ENCODE results near the gene FHOD3.

FHOD3 gene

DNA sequence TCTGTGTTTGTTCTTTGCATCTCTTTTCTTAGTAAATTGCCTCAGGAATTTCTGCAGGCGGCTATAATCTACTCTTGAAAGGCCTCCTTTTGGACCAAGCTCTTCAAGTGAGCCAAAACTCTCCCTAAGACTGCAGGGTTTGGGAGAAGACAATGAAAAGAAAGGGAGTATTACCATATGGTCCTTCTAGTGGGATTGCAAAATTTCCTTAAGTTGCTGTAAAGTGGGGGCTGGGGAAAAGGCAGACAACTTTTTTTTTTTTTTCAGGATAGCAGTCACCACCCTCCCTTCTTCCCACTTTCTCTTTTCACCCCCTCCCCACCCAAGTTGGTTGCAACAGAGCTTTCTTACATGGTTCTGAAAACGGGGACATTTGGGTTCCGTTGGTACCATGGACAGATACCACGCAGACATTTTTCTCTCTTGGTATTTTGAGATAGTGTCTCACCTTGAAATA lies 183.7 kb downstream of the FHOD3 start:
- no peak for DNase-seq (ENCODE audit: low spot score)

DNA sequence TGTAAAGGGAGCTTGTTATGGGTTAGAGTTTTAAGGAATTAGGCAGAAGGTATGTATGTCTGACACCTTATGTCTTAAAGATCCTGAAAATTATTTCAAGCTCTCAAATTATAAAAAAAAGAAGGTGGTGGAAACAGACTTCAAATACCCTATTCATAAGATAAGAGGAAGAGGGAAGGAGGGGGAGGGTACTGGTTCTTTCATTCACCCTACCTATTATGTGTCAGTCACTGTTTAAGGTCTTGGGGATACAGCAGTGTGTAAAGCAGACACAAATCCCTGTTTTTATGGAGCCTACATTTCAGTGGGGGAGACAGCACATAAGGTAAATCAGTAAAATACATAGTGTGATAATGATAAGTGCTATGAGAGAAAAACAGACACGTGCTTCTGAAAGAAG lies 184.4 kb downstream of the FHOD3 start:
- DNase-seq (ENCODE audit: low spot score): no peak

DNA sequence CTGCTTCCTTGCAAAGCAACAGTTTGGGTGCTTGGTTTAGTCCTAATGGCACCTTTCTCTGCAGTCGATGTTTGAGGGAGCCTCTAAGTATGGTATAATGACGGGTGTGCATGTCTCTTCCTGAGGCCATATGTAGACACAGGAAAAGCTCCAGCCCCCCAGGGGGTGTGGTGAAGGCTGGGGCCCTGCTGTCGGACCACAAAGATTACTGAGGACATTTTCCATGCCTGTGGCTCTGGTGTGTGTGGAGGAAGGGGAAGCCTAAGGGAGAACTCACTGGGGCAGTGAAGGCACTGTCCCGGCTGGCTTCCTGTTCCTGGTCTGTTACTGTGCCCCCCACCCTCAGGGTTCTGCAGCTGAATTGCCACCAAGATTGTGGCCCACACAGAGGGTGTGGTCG lies 187.1 kb downstream of the FHOD3 start:
- no peak for DNase-seq (ENCODE audit: low spot score)

DNA sequence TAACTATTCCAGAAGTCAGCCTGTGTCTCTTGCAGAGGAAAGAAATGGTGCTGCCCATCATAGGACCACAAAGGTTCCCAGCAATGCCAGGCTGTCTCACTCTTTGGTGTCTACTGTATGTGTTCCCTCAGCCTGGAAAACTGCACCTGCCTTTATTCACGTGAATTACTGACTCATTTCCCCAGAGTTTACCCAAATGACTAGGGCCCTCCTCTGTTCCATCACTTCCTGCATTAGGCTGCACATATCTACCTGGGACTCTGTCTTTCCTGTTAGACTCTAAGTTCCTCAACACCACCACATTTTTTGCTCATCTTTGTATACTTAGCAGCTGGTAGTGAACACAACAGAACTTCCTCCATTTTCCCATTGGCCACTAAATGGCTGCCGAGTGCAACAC lies 188.3 kb downstream of the FHOD3 start:
- DNase-seq (ENCODE audit: low spot score): no peak

DNA sequence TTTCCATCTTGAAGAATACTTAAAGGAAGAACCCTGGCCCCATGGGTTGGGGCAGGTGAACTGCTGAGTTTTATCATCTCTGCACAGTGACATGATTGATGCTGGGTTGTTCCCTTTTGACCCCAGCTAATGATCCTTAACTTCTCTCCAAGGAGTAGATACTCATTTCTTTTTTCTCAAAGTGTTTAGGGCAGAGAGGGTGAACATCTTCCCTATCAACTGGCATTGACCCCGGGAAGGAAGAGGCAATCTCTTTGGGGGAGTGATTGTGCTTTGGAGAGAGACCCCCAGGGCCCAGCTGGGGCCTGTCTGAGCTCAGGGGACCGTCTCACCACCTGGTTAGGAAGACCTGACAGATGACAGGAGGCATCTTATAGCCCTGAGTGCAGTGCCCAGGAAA lies 190.6 kb downstream of the FHOD3 start:
- no peak for DNase-seq (ENCODE audit: low spot score)

DNA sequence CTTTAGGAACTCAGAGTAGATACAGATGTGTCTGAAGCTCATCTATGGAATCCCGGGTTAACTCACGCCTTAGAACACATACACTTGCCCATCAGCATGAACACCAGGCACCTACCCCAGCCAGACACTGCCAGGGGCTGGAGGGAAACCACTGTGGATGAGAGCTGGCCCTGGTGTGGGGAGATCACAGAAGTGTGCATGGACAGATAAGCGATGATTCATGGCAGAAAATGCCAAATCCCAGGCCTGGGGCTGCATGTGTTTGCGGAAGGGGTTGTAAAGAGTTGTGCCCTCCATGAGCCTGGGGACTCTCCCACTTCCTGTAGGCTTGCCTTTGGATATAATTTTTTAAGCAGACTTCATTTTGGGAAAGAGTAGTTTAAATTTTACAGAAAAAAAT lies 193.4 kb downstream of the FHOD3 start:
- DNase-seq (ENCODE audit: low spot score): no peak

DNA sequence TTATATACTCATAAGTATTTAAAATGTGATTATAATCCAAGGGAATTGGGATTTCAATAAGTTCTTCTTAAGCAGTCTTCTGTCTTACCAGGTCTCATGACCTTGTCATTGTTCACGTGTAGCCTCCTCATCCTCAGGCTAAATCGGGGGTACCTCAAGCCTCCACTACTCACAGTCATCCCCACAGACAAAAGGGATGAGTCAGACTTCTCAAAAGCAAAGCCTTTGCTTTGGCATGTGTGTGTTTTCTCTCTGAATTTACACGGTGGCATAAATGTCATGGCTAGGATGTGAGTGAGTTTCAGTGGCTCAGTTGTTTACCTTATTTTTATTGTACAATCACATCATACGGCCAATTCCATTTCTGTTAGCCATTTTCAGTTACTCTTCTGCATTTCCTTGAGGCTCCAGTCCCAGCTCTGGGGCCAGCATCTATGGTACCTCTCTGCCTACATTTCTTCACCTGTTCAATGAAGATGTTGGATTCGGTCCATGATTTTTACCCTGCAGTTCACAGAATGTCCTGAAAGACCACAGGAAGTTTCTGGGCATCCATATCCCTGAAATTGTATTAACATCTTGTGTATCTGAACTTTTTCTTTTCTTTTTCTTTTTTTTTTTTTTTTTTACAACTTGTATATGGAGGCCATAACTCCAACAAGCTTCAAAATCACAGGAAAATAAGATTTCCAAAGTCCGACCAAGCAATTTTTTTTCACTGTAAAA lies 195.3 kb downstream of the FHOD3 start:
- DNase-seq (ENCODE audit: low spot score): no peak

DNA sequence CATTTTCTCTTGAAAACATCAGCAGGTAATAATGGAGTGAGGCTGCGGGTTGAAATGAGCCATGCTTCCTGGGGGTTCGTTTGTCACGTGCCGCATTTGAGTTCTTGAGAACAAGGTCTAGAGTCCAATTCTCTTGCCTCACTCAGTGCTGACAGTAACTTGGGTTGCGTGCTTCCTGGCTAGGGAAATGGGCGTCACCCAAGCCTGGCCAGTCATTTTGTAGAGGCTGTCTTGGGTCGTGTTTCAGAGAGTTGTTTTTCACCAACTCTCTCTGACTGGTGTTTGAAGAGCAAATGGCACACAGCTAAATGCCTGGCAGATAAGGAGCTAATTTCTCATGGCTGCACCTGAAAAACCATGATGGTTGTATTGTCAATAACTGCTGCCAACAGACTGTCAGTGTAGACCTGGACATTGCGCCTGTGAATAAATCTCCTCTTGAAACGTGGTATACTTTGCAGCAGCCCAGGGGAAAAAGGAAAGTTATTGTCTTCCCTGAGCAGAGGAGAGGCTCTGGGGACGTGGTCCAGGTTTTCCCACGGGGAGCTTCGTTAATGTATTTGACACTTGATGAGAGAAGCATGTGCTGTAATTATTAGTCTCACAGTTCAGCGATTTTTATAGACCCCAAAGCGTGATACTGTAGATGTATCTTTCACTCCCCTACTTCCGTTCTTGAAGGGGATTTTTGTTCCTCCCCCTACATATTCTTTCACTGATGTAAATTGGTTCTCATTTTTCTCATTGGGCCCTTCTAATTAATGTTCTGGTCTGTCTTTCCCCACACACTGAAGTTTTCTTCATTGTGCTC lies 196.0 kb downstream of the FHOD3 start:
- no peak for DNase-seq (ENCODE audit: low spot score)

DNA sequence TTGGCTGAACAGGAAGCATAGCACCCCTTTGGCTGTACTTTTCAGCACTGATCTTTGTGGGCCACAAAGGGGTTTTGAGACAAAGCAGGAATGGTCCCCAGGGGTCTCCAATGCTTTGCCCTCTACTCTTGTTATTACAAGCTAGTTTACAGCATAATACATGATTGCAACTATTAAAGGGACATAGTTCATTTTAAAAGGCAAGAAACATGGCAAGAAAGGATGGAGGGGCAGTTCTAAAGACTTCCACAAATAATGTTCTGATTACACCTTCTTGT lies 196.6 kb downstream of the FHOD3 start:
- DNase-seq (ENCODE audit: low spot score): no peak

DNA sequence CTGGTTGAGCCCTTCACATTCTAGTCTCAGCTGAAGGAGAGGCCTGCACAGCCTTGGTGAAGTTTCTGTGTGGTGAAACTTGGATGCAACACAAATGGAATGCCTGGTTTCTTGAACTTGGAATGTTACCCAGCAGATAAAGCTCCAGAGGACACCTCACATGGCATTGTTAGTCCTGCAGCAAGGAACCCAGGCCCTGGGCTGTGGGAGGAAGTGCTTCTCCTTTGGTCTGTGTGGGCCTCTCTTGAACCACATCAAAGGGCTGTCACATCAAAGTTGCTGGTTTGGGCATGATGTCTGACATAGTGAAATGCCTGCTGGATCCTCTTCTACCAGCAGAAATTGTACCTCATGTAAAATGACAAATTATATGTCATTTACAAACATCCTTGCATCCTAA lies 198.5 kb downstream of the FHOD3 start:
- peak; percentile 22 for DNase-seq (ENCODE audit: low spot score)

DNA sequence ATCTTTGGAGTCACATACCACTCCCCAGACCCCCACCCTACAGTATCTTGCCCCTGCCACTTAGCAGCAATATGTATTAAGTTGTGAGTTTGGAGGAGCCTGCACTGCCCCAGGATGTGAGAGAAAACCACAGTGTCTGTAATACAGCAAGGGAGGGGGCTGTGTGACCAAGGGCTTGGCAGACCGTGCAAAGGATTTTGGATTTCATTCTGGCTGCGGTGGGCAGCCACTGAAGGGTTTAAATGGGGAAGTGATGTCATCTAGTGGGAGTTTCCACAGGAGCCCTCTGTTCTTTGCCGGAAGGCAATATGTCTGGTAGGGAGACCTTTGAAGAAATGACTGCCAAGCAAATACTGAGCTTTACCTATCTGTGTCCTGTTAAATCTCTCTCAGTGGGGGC lies 202.4 kb downstream of the FHOD3 start:
- no peak for DNase-seq (ENCODE audit: low spot score)

DNA sequence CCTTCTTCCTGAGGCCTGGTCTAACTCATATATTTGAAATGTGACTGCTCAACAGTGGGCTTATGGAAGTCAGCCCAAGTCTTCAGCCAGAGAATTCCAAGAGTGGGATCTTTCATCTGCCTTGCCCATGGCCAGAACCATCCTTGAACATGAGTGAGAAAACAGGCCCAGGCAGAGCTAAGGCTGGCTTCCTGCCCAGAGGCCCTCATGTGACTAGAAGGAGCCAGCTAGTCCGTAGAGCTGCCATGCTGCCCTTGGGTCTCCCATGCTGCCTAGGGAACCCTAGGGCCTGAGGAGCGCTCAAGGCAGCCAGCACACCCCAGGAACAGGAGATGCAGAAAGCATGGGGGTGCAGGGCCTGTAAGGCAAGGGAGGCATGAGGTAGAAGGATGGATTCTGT lies 203.6 kb downstream of the FHOD3 start:
- DNase-seq (ENCODE audit: low spot score): no peak

DNA sequence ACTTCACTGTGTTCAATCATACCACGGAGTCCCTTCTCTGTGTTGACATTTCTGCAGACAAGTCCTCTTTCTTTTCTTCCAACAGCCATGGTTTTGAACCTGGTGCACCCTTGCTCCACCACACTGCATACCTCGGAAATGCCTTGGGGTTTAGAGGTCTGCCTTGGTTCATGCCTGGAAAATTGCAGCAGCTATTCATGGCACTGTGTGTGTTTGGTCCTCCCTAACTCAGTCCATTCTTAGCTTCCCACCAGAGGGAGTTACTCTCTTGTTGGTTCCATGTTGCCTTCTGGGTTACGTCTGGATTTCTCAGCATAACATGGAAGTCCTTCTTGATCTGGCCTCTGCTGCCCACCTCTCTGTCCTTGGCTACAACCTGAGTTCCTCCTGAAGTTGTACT lies 206.0 kb downstream of the FHOD3 start:
- DNase-seq (ENCODE audit: low spot score): no peak

DNA sequence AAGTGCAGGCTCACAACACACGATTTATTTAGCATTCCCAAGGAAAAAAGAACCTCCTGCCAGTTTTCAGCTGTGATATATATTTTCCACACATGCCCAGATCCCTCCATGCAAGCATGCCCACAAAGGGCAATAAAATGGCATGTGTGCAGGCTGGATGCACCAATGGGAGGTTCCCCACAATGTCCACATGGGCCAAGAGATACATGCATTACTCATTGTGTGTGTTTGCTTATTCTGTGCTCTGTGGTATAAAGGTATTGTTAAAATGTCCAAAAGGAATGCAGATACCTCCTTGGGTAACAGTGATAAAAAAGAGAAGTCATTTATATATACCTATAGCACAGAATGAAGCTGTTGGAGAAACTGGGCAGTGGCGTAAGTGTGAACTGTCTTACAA lies 207.4 kb downstream of the FHOD3 start:
- DNase-seq (ENCODE audit: low spot score): no peak

DNA sequence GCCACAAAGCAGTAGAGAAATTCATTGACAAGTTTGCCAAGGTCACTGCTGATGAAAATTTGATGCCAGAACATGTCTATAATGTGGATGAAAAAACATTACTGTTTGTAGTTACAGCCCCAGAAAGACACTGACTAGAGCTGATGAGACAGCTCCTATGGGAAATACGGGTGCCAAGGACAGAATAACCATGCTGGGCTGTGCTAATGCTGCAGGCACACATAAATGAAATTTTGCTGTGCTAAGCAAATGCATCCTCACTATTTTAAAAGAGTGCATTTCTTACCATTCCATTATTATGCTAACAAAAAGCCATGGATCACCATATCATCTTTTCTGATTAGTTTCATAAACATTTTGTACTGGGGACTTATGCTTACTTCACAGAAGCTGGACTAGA lies 208.2 kb downstream of the FHOD3 start:
- no peak for DNase-seq (ENCODE audit: low spot score)

DNA sequence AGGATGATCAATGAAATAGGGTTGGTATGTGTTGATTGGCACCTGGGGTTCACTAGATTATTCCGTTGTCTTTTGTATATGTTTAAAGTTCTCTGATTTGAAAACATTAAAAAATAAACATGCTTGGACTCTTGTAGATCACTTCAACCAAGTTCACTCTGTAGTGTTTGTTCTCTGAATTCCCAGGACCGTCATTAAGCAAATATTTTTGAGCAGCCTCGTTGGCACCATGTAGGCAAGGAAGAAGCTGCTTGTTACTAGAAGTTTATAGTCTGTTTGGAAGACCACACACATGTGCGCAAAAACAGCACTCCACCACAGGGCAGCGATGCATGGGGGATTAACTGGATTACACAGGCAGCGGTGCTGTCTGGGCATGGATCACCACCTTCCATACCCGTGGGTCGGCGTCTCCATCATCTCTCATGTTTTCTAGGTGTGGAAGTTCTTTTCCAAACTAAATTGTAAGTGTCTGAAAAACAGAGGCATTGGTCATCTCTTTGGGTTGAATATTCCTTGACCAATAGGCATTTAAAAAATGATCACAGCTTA lies 212.2 kb downstream of the FHOD3 start:
- DNase-seq (ENCODE audit: low spot score): no peak

DNA sequence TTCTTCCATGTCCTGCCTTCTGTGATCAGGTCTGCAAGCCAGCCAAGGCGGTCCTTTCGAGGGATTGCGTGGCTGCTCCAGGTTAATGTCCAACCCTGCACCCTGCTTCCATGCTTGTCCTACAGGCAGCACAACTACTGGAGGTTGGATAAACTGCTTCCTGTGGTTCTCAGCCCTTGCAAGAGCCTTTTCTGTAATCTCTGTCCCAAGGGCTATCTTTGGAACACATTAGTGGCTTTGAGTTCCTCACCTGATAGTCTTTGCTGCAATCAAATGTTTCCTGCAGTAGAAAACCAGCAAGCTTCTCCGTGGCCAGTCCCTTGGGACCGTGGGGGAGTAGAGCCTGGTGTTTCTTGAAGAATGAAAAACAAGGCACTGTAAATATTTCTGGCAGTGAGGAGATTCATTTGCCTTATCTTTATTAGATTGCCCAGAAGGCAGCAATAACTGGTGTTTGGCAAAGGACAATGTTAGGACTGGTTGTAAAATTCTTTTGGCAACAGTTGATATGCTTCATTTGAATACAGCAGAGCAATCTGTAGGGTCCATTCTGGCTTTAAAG lies 214.4 kb downstream of the FHOD3 start:
- peak; percentile 21 for DNase-seq (ENCODE audit: low spot score)

DNA sequence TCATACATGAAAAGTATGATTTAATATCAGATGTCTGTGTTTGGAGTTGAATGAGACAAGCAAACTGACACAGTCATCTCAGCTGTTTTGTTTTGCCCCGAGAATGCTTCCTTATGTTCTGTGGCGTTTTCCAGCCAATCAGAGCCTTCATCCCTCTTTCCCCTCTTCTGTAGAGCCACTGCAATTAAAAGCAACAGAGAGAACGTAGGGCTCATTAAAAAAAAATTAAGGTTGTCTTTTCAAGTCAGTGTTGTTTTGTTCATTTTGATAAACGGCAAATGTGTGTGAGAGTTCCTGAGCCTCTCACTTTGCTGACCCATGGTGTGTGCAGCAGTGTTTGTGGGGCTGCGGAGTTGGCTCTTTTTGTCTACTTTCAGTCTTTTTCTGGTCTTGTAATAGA lies 216.0 kb downstream of the FHOD3 start:
- no peak for DNase-seq (ENCODE audit: low spot score)

DNA sequence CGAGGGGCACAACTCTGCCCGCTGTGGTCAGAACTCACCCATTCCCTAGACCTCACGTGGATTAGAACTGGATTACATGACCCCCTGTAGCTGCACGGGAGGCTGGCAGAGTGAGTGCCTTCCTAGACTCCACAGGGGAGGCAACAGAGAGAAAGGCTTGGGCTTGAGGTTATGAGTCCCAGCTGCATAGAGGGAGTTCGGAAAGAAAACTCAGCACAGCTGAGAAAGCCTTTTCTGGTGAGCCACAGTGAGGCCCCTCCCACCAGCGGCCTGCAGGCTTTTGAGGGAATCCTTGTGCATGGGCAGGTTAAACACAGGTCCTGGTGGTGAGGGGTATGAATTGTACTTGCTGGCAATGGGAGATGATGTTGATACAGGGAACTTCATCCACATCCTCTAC lies 217.3 kb downstream of the FHOD3 start:
- no peak for DNase-seq (ENCODE audit: low spot score)

DNA sequence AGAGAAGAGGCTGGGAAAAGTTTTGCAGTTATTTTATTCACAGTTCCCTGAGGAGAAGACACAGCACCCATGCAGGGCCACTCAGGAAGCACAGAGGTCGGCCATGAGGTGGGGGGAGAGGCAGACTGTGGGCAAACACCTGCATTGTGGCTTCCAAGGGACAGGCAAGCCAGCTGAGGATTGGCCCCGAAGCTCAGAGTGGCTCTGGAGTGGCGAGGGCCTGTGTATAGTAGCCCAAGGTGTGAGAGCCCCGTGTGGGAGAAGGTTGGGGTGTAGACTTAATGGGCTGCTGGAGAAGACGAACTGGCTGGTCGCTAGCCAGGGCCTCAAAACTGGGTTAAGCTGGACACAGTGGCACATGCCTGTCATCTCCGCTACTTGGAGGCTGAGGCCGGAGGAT lies 218.7 kb downstream of the FHOD3 start:
- no peak for DNase-seq (ENCODE audit: low spot score)

DNA sequence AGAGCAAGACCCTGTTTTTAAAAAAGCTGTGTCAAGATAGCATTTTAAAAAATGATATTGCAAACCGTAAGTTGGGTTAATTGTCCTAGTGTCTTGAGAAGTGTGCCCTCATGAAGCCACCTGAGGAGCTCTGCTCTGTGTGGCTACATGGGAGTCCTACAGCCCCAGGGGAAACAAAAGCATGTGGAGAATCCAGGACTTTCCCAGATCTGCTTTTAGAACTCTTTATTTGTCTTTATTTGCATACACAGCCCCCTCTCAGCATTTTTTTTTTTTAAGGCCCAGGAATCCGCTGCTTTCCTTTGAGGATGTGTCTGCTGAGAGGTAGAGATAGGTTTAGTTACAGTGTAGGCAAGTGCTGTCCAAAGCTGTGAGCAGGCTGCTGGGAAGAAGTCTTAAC lies 219.2 kb downstream of the FHOD3 start:
- no peak for DNase-seq (ENCODE audit: low spot score)

DNA sequence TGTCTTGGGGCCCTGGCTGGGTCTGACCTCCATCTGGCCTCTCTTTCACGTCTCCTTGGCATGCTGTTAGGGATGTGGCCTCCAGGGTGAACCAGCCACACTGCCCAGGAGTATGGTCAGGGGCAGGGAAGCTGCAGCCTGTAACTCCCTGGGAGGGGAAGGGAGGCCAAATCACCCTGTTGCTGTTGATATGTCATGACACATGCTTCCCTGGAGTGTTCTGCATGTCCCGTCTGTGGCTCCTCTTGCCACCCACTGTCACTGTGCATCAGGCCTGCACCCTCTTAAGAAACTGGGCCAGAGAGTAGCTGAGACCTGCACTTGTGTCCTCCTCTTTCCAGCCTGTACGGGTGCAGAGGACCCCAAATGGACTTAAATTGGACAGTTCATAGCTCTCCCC lies 221.3 kb downstream of the FHOD3 start:
- DNase-seq (ENCODE audit: low spot score): no peak

DNA sequence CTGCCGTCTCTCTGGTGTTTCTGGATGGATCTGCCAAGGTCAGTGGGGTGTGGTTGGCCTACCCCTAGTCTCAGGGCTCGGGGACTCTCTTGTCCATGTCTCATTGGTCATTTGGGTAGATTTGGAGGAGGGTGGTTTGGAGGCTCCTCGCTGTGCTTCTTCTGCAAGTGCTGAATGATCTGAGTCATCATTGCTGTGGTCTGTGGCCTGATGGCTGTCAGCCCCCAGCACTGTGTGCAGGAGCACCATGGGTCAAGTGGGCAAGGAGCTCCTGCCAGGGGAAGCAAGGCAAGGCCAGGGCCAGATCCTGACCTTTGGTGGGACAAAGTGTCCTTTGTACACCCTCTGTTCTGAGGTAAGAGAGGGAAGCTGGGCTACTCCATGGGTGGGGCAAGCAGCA lies 221.8 kb downstream of the FHOD3 start:
- DNase-seq (ENCODE audit: low spot score): no peak
